GM21367 (cell line): ENCODE data around the gene CCNY.

ENCODE experiments used
- ATAC-seq: cut with Tn5 transposase; IDR thresholded peaks from one replicate; pipeline ENCODE4 v1.9.1; 2021; ENCODE audit not compliant: unreplicated experiment

CCNY gene

GRCh38 chr10:35331894-35332640, 4.2 kb upstream of the CCNY start:
- ATAC-seq: no peak

GRCh38 chr10:35334297-35334696, 2.0 kb upstream of the CCNY start:
- no peak for ATAC-seq

DNA sequence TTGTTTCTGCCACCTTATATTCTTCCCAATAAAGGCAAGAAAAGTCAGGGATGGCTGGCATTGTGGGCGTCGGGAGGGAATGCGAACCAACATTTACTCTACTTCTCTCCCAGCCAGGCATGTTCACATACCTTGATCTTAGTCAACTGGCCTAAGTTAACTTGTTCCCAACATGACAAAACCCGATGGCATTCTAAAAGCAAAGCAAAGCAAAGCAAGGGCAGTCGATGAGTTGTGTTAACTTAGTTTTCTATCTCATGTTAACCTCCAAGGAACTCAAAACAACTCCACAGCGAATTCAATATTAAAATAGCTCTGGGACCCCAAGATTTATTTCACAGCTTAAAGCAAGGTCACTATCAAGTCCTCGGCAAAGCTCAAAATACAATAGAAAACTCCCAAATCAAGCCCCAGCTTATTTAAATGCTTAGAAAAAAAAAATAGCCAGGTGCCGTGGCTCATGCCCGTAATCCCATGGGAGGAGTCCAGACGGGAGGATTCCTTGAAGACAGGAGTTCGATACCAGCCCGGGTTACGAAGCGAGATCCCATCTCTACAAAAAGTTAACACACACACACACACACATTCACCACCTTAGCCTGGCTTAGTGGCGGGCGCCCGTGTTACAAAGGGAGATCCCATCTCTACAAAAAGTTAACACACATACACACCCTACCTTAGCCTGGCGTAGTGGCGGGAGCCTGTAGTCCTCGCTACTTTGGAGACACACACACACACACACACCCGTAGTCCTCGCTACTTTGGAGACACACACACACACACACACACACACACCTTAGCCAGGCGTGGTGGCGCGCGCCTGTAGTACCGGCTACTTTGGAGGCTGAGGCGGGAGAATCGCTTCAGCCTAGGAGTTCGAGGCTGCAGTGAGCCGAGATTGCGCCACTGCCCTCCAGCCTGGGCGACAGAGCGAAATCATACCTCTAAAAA, 901 bp upstream of the CCNY start:
- ATAC-seq: no peak

- ATAC-seq: peak; percentile 1
Measured at GRCh38 chr10:35336921-35337823, 863 bp downstream of the CCNY start.

GRCh38 chr10:35339942-35340341, 3.6 kb downstream of the CCNY start:
- ATAC-seq: peak; percentile 34

- no peak for ATAC-seq
Measured at GRCh38 chr10:35340975-35341374, 4.7 kb downstream of the CCNY start.

GRCh38 chr10:35341521-35341920, 5.2 kb downstream of the CCNY start:
- ATAC-seq: peak; percentile 82

GRCh38 chr10:35342183-35342753, 6.0 kb downstream of the CCNY start:
- no peak for ATAC-seq

DNA sequence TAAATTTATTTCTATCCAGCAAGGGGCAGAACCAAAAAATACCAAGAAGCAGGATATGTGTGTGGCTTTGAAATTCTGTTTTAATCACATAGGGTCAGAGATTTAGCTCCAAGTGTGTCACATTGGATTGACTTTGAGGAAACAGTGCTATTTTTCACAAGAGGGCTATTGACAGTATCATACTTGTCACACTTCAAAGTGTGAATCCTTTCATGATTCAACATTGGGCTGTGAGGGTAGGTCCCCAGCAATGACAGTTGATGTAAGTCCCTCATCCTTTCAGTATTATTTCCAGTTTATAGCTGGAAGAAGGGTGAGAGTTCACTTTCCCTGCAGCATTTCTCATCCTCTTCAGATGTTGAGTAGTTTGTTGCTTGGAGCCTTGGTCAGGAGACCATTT, 7.4 kb downstream of the CCNY start:
- ATAC-seq: no peak

- ATAC-seq: no peak
Measured at GRCh38 chr10:35345383-35345742, 9.1 kb downstream of the CCNY start.

GRCh38 chr10:35346248-35346647, 9.9 kb downstream of the CCNY start:
- no peak for ATAC-seq

DNA sequence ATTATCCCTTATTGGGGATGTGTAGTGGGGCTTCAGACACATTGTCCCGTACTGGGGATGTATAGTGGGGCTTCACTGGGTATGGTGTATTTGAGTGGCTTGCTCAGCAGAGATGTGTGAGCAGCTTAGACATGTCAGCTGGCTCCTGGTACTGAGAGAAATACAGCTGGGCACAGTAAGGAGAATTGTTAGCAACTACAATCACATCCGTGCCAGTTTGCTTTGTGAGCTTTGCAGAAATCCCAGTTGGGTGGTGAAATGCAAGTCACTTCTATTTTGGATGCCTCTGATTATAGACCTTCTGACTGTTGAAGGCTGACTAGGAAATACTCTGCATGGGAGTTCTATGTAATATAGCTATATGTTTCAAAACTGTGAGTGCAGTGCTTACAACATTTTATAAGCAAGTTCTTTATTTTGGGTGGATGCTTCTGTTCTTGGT, 10.8 kb downstream of the CCNY start:
- no peak for ATAC-seq

DNA sequence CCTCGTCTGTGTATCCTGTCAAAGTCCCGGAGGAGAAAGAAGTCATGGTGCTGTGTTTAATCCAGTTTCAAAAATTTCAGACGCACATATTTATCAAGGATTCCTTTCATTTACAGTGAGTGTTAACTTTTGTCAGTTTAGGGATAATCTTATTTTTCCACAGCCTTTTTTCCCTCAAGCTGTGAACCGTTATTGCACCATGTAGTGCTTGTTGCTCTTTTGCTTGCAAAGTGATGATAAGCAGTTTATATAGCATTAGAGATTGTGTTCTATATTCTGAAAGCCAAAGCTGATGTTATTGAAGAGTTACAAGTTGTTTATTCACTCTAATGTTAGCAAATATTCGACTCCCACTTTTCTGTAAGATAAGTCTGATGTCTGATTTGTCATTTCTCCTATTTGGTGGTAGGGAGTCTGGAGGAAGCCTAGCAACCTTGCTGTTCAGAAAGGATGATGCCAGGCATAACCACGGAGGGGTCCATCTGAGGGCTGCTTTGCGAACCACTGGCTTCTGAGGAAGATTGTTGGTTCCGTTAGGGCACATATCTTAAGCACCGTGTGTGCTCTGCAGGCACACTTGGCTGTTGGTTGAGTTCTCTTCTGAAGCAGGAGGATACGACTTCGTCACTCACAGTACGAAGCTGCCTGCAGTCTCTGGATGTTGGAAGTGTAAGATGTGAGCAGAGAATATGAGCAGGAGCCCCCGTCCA, 11.7 kb downstream of the CCNY start:
- ATAC-seq: no peak

DNA sequence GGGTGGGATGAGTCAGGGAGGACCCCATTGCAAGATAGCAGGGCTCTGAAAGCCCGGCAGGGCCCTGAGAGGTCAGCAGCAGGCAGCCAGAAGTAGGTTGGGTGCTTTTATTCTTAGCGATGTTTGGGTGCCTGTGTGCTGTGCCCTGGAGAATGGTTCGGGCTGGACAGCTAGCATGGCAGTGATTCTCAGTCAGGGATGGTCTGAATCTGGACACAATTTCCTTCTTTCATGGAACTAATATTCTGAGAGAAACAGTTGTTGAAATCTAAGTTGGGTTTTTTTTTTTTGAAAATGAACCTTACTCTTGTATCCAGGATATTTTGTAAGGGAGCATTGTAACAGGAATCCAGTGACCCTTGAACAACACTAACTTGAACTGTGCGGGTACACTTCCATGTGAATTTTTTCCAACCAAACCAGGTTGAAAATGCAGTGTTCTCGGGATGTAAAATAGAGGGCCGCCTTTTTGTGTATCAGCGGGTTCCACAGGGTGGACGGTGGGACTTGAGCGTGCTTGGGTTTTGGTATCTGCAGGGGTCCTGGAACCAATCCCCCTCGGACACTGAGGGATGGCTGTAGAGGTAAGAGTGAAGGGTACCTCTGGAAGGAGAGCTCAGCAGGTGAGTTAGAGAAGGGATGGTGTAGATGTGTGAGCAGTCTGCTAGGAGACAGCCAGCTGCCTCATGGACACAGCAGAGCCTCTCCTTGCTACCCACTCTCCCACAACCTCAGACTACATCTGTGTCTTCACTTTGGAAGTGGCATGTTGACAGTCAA, 12.5 kb downstream of the CCNY start:
- ATAC-seq: no peak

- ATAC-seq: no peak
Measured at GRCh38 chr10:35349389-35349915, 13.1 kb downstream of the CCNY start.

GRCh38 chr10:35351021-35351420, 14.7 kb downstream of the CCNY start:
- no peak for ATAC-seq

GRCh38 chr10:35352097-35352496, 15.8 kb downstream of the CCNY start:
- ATAC-seq: no peak

DNA sequence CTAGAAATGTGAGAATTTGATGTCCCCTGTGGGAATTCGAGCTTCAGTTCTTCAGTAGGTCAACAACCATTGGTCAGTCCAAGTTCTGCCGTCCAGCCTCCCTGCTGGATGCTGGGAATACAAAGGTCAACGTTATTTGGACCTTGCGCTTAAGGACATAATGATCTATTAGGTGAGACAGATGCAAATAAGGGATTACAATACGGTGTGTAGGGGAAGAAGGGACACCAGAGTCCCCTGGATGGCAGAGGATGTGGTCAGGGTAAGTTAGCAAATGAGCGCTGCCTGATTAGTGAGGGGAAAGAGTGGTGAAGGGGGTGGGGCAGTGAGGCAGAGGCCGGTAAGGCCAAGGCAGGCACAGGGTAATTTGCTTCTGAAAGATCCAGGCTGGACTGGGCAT, 16.2 kb downstream of the CCNY start:
- peak; percentile 36 for ATAC-seq

- no peak for ATAC-seq
Measured at GRCh38 chr10:35353395-35353794, 17.1 kb downstream of the CCNY start.
